Heart left ventricle (tissue), 16 donors: ENCODE measurements around the gene NNMT. TPM values are rescaled to one million over a fixed set of nuclear protein-coding genes. Genes with fewer than 3 reads are reported as not detected.

Experiments
- ATAC-seq, 4 donors: fragments of 200-7000 bp; cut with Tn5 transposase; one replicate each; pipeline ENCODE4 v1.9.1; 2020 to 2022; ENCODE audit warnings: moderate library complexity in 4 of 4, mild to moderate bottlenecking in 3 of 4, moderate number of reproducible peaks in 1 of 4
- DNase-seq, 5 donors: peaks; one replicate each; pipeline ENCODE4 v3.0.0-alpha.2; 2020
- H3K27ac ChIP-seq, 12 donors: fragments of 200-600 bp; sonication (generic) in 4 of 12; one replicate each; pipeline versions ENCODE4 v1.5.0 to v1.8.0; 2016 to 2022; ENCODE audit warnings: mild to moderate bottlenecking in 2 of 12
- H3K27me3 ChIP-seq, 9 donors: fragments of 200-600 bp; sonication (generic) in 2 of 9; one replicate each; pipeline versions ENCODE4 v1.5.1 to v1.8.0; 2016 to 2022; ENCODE audit warnings: mild to moderate bottlenecking in 3 of 9
- H3K36me3 ChIP-seq, 9 donors: fragments of 200-600 bp; sonication (generic) in 2 of 9; one replicate each; pipeline versions ENCODE4 v1.5.0 to v1.8.0; 2018 to 2022; ENCODE audit warnings: mild to moderate bottlenecking in 2 of 9
- H3K4me1 ChIP-seq, 12 donors: fragments of 200-600 bp; sonication (generic) in 4 of 12; one replicate each; pipeline versions ENCODE4 v1.5.0 to v1.8.0; 2016 to 2022; ENCODE audit warnings: mild to moderate bottlenecking in 3 of 12
- H3K4me3 ChIP-seq, 12 donors: fragments of 200-600 bp; sonication (generic) in 4 of 12; one replicate each; pipeline versions ENCODE4 v1.5.0 to v1.8.0; 2017 to 2022; ENCODE audit warnings: mild to moderate bottlenecking in 9 of 12, moderate library complexity in 4 of 12
- H3K9me3 ChIP-seq, 12 donors: fragments of 200-600 bp; sonication (generic) in 4 of 12; one replicate each; pipeline versions ENCODE4 v1.5.0 to v1.8.0; 2016 to 2022; ENCODE audit warnings: mild to moderate bottlenecking in 1 of 12
- CTCF ChIP-seq, 12 donors: fragments of 200-600 bp; sonication (generic) in 4 of 12; IDR thresholded peaks; one replicate each; pipeline versions ENCODE4 v1.5.0 to v1.8.0; 2018 to 2022; ENCODE audit warnings: antibody characterized with exemption in 12 of 12, mild to moderate bottlenecking in 5 of 12
- POLR2A ChIP-seq, 2 donors: fragments of 450-650 bp; IDR thresholded peaks; one replicate each; pipeline ENCODE4 v1.6.1; 2017; ENCODE audit warnings: antibody characterized with exemption in 2 of 2, mild to moderate bottlenecking in 2 of 2, moderate library complexity in 2 of 2
- WGBS, 4 donors: extraction: QIAGEN DNeasy Blood & Tissue Kit in 2 of 4; methylation state at CpG; one replicate each; pipeline versions ENCODE4 v1.1.5 to v1.1.7; 2013 to 2018; 5-methylcytosine and 5-hydroxymethylcytosine counted together
- intact Hi-C, 10 donors: fragments of 100-400 bp; cut with DNase I; formaldehyde crosslinking; loops; one replicate each; pipeline versions ENCODE4 v1.11.1 to v1.14.2; 2022
- polyA plus RNA-seq, 2 donors: library from polyadenylated mRNA; stranded (reverse); fragments of 200-250 nt; gene quantifications; one replicate each; pipeline ENCODE4 v1.2.3, GENCODE V29; 2013
- total RNA-seq, 9 donors: library from RNA; depleted of rRNA in 2 of 9; stranded (reverse); fragments of >200 nt in 2 of 9; fragmentation: NEBNext Ultra II Directional in 3 of 9; extraction: Animal tissue kit (Norgen Biotek cat#: 25700) in 3 of 9; gene quantifications; one replicate each; pipeline versions ENCODE4 v1.1.0 to v1.2.4, GENCODE V29; 2016 to 2023
- donor health status: ischemic (EF 13 %, LVEDD 7.1; RV severe dilation, severe dysfunction).
- donor health status: healthy with polysubstance abuse.
- donor health status: DM: no; HTN: yes; CAD: no.
- donor health status: DM: no; HTN: no; CAD: no.
- donor health status: ischemic (EF 25% LVEDD 6.9; RV normal size, moderate dysfunction).
- donor health status: ischemic (EF 25% LVEDD 5.7; RV mildly dilated, moderate dysfunction).
- donor health status: healthy.
- donor health status: DM: yes; HTN: yes; CAD: no.
- donor health status: ischemic (EF 35%, LVEDD 5.7; RV mildly dilated, moderate dysfunction).
- donor health status: nonischemic (EF 11% LVEDD 7.7; RV severe dilation, severe dysfunction).
- donor health status: DM: yes; HTN: yes; CAD: no.
- donor health status: PGD.
- donor health status: ischemic (EF 29% LVEDD 5.4; RV normal size, mild dysfunction).
- donor health status: nonischemic (EF 23%, LVEDD 6.1; RV moderate dilation, normal function).

NNMT gene
- total and polyA plus RNA-seq, 11 donors: 12.4 to 146 (median 27.9) TPM

- peaks cover 0 to 32% (median 9%) of the 10 kb centered on the region in 12 donors for H3K4me1 ChIP-seq
- H3K4me3 ChIP-seq: no peak overlapping the region
- H3K9me3 ChIP-seq: no peaks in the 10 kb centered on the region
- H3K27ac ChIP-seq: no peak overlapping the region
- TF ChIP-seq CTCF (IDR thresholded peaks at IDR 0.05) (no peak), POLR2A (IDR thresholded peaks at IDR 0.05) (no peak)
- intact Hi-C loops: loop anchor here in 5 of 10 donors (10.0 kb wide), 4 partner anchors 59 to 479 kb away; partner anchors contain the start of genes C11orf71 (in 1 of the 5) and RBM7 (in 1 of the 5)
- no peaks in the 10 kb centered on the region for H3K27me3 ChIP-seq
- no peaks in the 10 kb centered on the region for H3K36me3 ChIP-seq
- DNase-seq (no peak), ATAC-seq (no peak)
- WGBS, 4 donors: 92 to 97% (median 95%) methylated on average over 3 of the region's 3 CpGs
These were observed 10.0 kb upstream of the NNMT start for GRCh38 chr11:114286229-114286628.

- Histone ChIP-seq H3K27me3 (no peaks in the 10 kb centered on the region), H3K36me3 (no peaks in the 10 kb centered on the region), H3K9me3 (no peaks in the 10 kb centered on the region), H3K4me3 (no peak overlapping the region), H3K4me1 (peaks cover 0 to 36% (median 8%) of the 10 kb centered on the region in 12 donors), H3K27ac (peak overlapping the region in 1 of 12 donors; percentile 2)
- intact Hi-C loops: loop anchor here in 5 of 10 donors (10.0 kb wide), 4 partner anchors 58 to 478 kb away; partner anchors contain the start of genes C11orf71 (in 1 of the 5) and RBM7 (in 1 of the 5)
- TF ChIP-seq POLR2A (IDR thresholded peaks at IDR 0.05) (no peak), CTCF (IDR thresholded peaks at IDR 0.05) (no peak)
- WGBS, 4 donors: 89 to 96% (median 93%) methylated on average over 2 of the region's 2 CpGs
- ATAC-seq: no peak
- no peak for DNase-seq
These were observed 9.0 kb upstream of the NNMT start for GRCh38 chr11:114287154-114287553.

- WGBS, 4 donors: 59 to 70% (median 64%) methylated on average over 2 of the region's 2 CpGs
- TF ChIP-seq POLR2A (IDR thresholded peaks at IDR 0.05) (no peak), CTCF (IDR thresholded peaks at IDR 0.05) (no peak)
- Histone ChIP-seq H3K4me3 (no peak overlapping the region), H3K27me3 (no peaks in the 10 kb centered on the region), H3K4me1 (peaks cover 0 to 46% (median 14%) of the 10 kb centered on the region in 12 donors), H3K36me3 (no peaks in the 10 kb centered on the region), H3K9me3 (no peaks in the 10 kb centered on the region), H3K27ac (no peak overlapping the region)
- no peak for ATAC-seq
- intact Hi-C loops: loop anchor here in 5 of 10 donors (10.0 kb wide), 4 partner anchors 57 to 477 kb away; partner anchors contain the start of genes C11orf71 (in 1 of the 5) and RBM7 (in 1 of the 5)
- DNase-seq: no peak
These were observed 8.1 kb upstream of the NNMT start for GRCh38 chr11:114288136-114288535.

GRCh38 chr11:114289779-114290178 is 6.4 kb upstream of the NNMT start:
- Histone ChIP-seq H3K4me1 (peaks cover 0 to 52% (median 16%) of the 10 kb centered on the region in 12 donors), H3K27me3 (no peaks in the 10 kb centered on the region), H3K9me3 (no peaks in the 10 kb centered on the region), H3K27ac (peak overlapping the region in 1 of 12 donors; percentile 96), H3K4me3 (no peak overlapping the region), H3K36me3 (no peaks in the 10 kb centered on the region)
- 86 to 88% (median 87%) methylated on average over 5 of the region's 5 CpGs for WGBS, 4 donors
- TF ChIP-seq POLR2A (IDR thresholded peaks at IDR 0.05) (no peak), CTCF (IDR thresholded peaks at IDR 0.05) (no peak)
- DNase-seq: no peak
- ATAC-seq: no peak
- intact Hi-C loops: loop anchor here in 5 of 10 donors (10.0 kb wide), 4 partner anchors 55 to 475 kb away; partner anchors contain the start of genes C11orf71 (in 2 of the 5) and RBM7 (in 2 of the 5)
